ENCODE results near the gene CCDC185.

CCDC185 gene

DNA sequence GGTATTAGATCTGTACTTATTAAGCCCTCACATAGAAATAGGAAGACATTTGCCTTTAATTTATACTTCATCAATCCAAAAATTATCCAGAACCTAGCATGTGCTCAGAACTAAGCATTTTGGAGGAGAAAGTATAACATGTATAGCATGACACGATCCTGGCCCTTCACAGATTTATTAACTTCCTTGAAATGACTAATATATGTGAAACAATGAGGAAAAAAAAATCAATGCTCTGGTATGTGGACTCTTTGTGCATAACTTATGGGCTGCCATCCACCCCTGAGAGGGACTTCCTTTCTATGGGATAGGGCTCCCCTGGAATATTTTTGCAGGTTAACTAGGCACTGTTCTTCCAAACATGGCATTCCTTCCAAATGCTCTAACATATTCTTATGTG lies 36.6 kb downstream of the CCDC185 start:
- FAIRE-seq, result no peak
- DNase-seq (ENCODE audit: low spot score), result no peak

GRCh38 chr1:223430236-223430635 lies 37.0 kb downstream of the CCDC185 start:
- DNase-seq (ENCODE audit: low spot score) (no peak), FAIRE-seq (no peak)

- DNase-seq (ENCODE audit: low spot score) (no peak), FAIRE-seq (no peak)
Measured at GRCh38 chr1:223437151-223437550, 43.9 kb downstream of the CCDC185 start.

DNA sequence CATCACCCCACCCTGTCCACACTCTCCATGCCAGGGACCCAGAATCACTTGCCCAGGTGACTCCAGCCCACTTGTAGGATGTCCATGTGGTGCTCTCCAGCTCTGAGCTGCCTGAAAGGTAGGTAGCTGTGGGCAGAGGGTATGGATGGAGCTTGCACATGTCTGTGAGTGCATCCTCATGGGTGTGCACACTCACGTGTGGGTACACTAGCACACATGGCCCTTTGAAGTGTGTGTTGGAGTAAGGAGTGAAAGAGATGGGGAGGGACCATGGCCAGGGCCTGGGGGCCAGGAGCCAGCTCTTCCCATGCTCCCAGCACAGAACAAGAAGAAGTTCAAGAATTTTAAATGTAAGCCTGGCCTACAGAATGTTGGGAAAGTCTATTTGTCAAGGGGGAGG lies 50.2 kb downstream of the CCDC185 start:
- FAIRE-seq, result no peak
- DNase-seq (ENCODE audit: low spot score), result no peak

GRCh38 chr1:223444411-223444810 lies 51.2 kb downstream of the CCDC185 start:
- peak; percentile 97 for FAIRE-seq

More at GRCh38 chr1:223444411-223444810, 51.2 kb downstream of the CCDC185 start:
- peak; percentile 94 for DNase-seq (ENCODE audit: low spot score)

Measured in RCC 7860 (cell line).